PC-3 (cell line): ENCODE measurements around the gene PPIA. TPM values are rescaled to one million over a fixed set of nuclear protein-coding genes. Genes with fewer than 3 reads are reported as not detected.

Source experiments
- ATAC-seq: fragments of 200-7000 bp; cut with Tn5 transposase; 2 replicates; pipeline ENCODE4 v1.9.1; 2020; ENCODE audit warnings: mild to moderate bottlenecking, moderate library complexity
- BruUV-seq: library from RNA; stranded (reverse); fragments of 400-500 nt; replicated peaks from 2 replicates; lab custom pipeline; 2021; lab: Mats Ljungman, UMichigan
- CTCF ChIA-PET: fragments of 300-600 bp; sonication (Branson Sonifier 250); formaldehyde crosslinking; loops from one replicate; lab custom pipeline; 2022; ENCODE audit warnings: antibody characterized with exemption; lab: Charles Lee
- POLR2A ChIA-PET: fragments of 300-600 bp; sonication (Branson Sonifier 250); formaldehyde crosslinking; loops from one replicate; lab custom pipeline; 2022; ENCODE audit warnings: antibody characterized with exemption; ENCODE audit not compliant: unreplicated experiment; lab: Charles Lee
- DNase-seq: peaks from one replicate; pipeline ENCODE4 v3.0.0-alpha.2; 2015
- H2AFZ ChIP-seq: fragments of 300-600 bp; sonication (generic); 2 replicates; pipeline ENCODE4 v1.6.0; 2016; ENCODE audit warnings: antibody characterized with exemption, low read length
- H3F3A ChIP-seq: fragments of 300-600 bp; sonication (generic); one replicate; pipeline ENCODE4 v1.6.0; 2017; ENCODE audit warnings: antibody characterized with exemption, low read length, control low read depth, mild to moderate bottlenecking; ENCODE audit not compliant: unreplicated experiment
- H3K27ac ChIP-seq: fragments of 300-600 bp; sonication (generic); 2 replicates; pipeline ENCODE4 v1.5.1; 2016; ENCODE audit warnings: mild to moderate bottlenecking, low read length
- H3K27me3 ChIP-seq: fragments of 300-600 bp; sonication (generic); 2 replicates; pipeline ENCODE4 v1.6.1; 2016; ENCODE audit warnings: low read length, mixed read lengths
- H3K36me3 ChIP-seq: fragments of 300-600 bp; sonication (generic); 2 replicates; pipeline ENCODE4 v1.6.1; 2016; ENCODE audit warnings: low read depth, mixed run types, low read length, mixed read lengths
- H3K4me1 ChIP-seq: fragments of 300-600 bp; sonication (generic); 2 replicates; pipeline ENCODE4 v1.5.1; 2016; ENCODE audit warnings: low read length; ENCODE audit not compliant: insufficient read depth
- H3K4me2 ChIP-seq: fragments of 300-600 bp; sonication (generic); 2 replicates; pipeline ENCODE4 v1.6.0; 2016; ENCODE audit warnings: low read length
- H3K4me3 ChIP-seq: fragments of 300-600 bp; sonication (generic); 2 replicates; pipeline ENCODE4 v1.5.1; 2016; ENCODE audit warnings: mild to moderate bottlenecking, low read length, mixed read lengths
- H3K79me2 ChIP-seq: fragments of 300-600 bp; sonication (generic); 2 replicates; pipeline ENCODE4 v1.6.1; 2017; ENCODE audit warnings: low read length, mixed read lengths
- H3K9ac ChIP-seq: fragments of 300-600 bp; sonication (generic); 2 replicates; pipeline ENCODE4 v1.6.0; 2016; ENCODE audit warnings: mild to moderate bottlenecking, low read length
- H3K9me2 ChIP-seq: fragments of 300-600 bp; sonication (generic); replicated peaks from 2 replicates; pipeline ENCODE4 v1.6.1; 2016; ENCODE audit warnings: mixed run types, low read length, mixed read lengths
- H3K9me3 ChIP-seq: fragments of 300-600 bp; sonication (generic); 2 replicates; pipeline ENCODE4 v1.6.1; 2016; ENCODE audit warnings: low read length, mixed read lengths
- H4K20me1 ChIP-seq: fragments of 300-600 bp; sonication (generic); 2 replicates; pipeline ENCODE4 v1.6.1; 2016; ENCODE audit warnings: low read length, mixed read lengths
- EZH2 ChIP-seq: fragments of 300-600 bp; sonication (generic); IDR thresholded peaks from one replicate; pipeline ENCODE4 v1.6.1; 2017; ENCODE audit warnings: antibody characterized with exemption, mild to moderate bottlenecking, low read length; ENCODE audit not compliant: unreplicated experiment
- EZH2phosphoT487 ChIP-seq: fragments of 300-600 bp; sonication (generic); IDR thresholded peaks from 2 replicates; pipeline ENCODE4 v1.6.1; 2018; ENCODE audit warnings: mild to moderate bottlenecking, antibody characterized with exemption, low read length, borderline replicate concordance
- intact Hi-C: fragments of 100-400 bp; cut with micrococcal nuclease; formaldehyde crosslinking; loops from 2 replicates; pipeline ENCODE4 v1.9.0; 2023
- total RNA-seq: library from RNA; depleted of rRNA; stranded (reverse); fragments of >200 nt; gene quantifications from 2 replicates; pipeline ENCODE4 v1.2.3, GENCODE V29; 2014
- TF ChIP-seq, protein P1 (sequence below): fragments of 300-600 bp; sonication (generic); conservative IDR thresholded peaks from 2 replicates; pipeline ENCODE4 v1.5.1; 2017; ENCODE audit warnings: antibody characterized with exemption, low read depth, mild to moderate bottlenecking, low read length

The PPIA gene
- total RNA-seq, 1 experiment from 2014 or later: 4,136 TPM

GRCh38 chr7:44811571-44811970 is 15.1 kb downstream of the PPIA start:
- Histone ChIP-seq H2AFZ (no peak overlapping the region), H3K27ac (no peak overlapping the region), H3K9me3 (no peaks in the 10 kb centered on the region), H3K9ac (no peak overlapping the region), H3K27me3 (no peaks in the 10 kb centered on the region), H3K36me3 (no peaks in the 10 kb centered on the region), H3K79me2 (no peaks in the 10 kb centered on the region), H3F3A (no peaks in the 10 kb centered on the region), H3K9me2 (no peaks in the 10 kb centered on the region), H4K20me1 (no peaks in the 10 kb centered on the region), H3K4me2 (no peak overlapping the region), H3K4me1 (peaks cover 7% of the 10 kb centered on the region; the same call in 1 of the 2 replicates), H3K4me3 (no peak overlapping the region)
- TF ChIP-seq, protein P1, sequence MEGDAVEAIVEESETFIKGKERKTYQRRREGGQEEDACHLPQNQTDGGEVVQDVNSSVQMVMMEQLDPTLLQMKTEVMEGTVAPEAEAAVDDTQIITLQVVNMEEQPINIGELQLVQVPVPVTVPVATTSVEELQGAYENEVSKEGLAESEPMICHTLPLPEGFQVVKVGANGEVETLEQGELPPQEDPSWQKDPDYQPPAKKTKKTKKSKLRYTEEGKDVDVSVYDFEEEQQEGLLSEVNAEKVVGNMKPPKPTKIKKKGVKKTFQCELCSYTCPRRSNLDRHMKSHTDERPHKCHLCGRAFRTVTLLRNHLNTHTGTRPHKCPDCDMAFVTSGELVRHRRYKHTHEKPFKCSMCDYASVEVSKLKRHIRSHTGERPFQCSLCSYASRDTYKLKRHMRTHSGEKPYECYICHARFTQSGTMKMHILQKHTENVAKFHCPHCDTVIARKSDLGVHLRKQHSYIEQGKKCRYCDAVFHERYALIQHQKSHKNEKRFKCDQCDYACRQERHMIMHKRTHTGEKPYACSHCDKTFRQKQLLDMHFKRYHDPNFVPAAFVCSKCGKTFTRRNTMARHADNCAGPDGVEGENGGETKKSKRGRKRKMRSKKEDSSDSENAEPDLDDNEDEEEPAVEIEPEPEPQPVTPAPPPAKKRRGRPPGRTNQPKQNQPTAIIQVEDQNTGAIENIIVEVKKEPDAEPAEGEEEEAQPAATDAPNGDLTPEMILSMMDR: no peak
- no peak for TF ChIP-seq EZH2
- TF ChIP-seq EZH2phosphoT487: no peak
- intact Hi-C loops: no loop called here
- no peak for ATAC-seq
- ChIA-PET POLR2A (no interaction called here), CTCF (no interaction called here)
- no TSS peak for BruUV-seq
- DNase-seq: no peak

GRCh38 chr7:44814919-44815318 is 18.4 kb downstream of the PPIA start:
- no peak for DNase-seq
- Histone ChIP-seq H3K9me2 (no peaks in the 10 kb centered on the region), H3K27ac (no peak overlapping the region), H3K4me1 (peaks cover 7% of the 10 kb centered on the region; the same call in 1 of the 2 replicates), H3K9me3 (no peaks in the 10 kb centered on the region), H3K36me3 (no peaks in the 10 kb centered on the region), H3K9ac (no peak overlapping the region), H3K27me3 (no peaks in the 10 kb centered on the region), H3K4me2 (no peak overlapping the region), H4K20me1 (no peaks in the 10 kb centered on the region), H3K4me3 (no peak overlapping the region), H2AFZ (no peak overlapping the region), H3K79me2 (no peaks in the 10 kb centered on the region), H3F3A (no peaks in the 10 kb centered on the region)
- intact Hi-C loops: no loop called here
- no TSS peak for BruUV-seq
- peak; percentile 11; the same call in 1 of the 2 replicates for ATAC-seq
- ChIA-PET POLR2A (no interaction called here), CTCF (no interaction called here)
- TF ChIP-seq EZH2phosphoT487 (no peak), EZH2 (no peak)
- TF ChIP-seq, protein P1: no peak

DNA sequence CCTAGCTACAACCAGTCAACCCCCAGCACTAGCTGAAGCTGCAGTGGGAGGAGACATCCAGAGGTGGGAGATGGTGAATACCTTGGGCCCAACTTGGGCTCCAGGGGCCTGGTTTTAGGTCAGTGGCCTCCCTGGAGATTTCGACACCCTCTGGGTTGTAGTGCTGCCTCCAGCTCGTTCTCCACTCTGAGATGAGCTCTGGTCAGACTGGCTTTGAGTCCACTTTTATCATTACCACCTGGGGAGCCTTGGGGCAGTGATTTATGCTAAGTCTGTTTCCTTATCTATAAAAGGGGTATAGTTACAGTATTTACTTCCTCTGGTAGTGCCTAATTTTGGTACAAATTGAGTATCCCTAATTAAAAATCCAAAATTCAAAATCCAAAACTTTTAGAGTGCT is 22.8 kb downstream of the PPIA start:
- ChIA-PET CTCF (interaction anchor here (0.5 kb wide), 1 partner anchor 180 kb away, joined by 6 read pairs; no protein-coding TSS in a partner anchor), POLR2A (interaction anchor here (0.5 kb wide), 1 partner anchor 50 kb away, joined by 4 read pairs; no protein-coding TSS in a partner anchor)
- no peak for ATAC-seq
- no TSS peak for BruUV-seq
- Histone ChIP-seq H3K4me2 (no peak overlapping the region), H3K27ac (no peak overlapping the region), H3K79me2 (no peaks in the 10 kb centered on the region), H3K9me3 (no peaks in the 10 kb centered on the region), H3K4me1 (no peaks in the 10 kb centered on the region), H2AFZ (no peak overlapping the region), H3K27me3 (no peaks in the 10 kb centered on the region), H4K20me1 (no peaks in the 10 kb centered on the region), H3K9ac (no peak overlapping the region), H3K36me3 (no peaks in the 10 kb centered on the region), H3K4me3 (no peak overlapping the region), H3K9me2 (no peaks in the 10 kb centered on the region), H3F3A (no peaks in the 10 kb centered on the region)
- intact Hi-C loops: no loop called here
- DNase-seq: no peak
- TF ChIP-seq EZH2: no peak
